ENCODE measurements around the gene KRT17.

DNA sequence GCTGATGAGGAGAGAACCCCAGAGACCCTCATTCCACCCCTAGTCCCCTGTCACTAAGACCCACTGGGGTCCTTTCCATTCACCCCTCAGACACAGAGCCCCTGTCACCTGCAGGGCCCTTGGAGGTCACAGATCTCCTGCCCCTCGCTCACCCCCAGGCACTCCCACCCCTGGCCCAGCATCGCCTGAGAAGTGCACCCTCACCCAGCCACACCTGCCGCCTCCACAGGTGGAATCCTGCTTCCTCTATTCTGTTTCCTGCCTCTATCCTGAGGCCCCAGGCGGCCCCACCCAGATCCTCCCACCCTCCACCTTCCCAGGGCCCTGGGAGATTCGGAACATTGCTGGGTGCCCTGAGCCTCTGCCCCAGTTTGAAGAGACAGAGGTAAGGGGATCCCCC, 13.8 kb upstream of the KRT17 start:
- TF ChIP-seq IRF2 (CRISPR knock-in tag; IDR thresholded peaks at IDR 0.05; ENCODE audit: borderline replicate concordance, low read depth) (no peak), RELA (CRISPR knock-in tag; IDR thresholded peaks at IDR 0.05; ENCODE audit: borderline replicate concordance) (no peak), NR3C1 (CRISPR knock-in tag; conservative IDR thresholded peaks at IDR 0.05; ENCODE audit: low read depth) (no peak), CREB1 (CRISPR knock-in tag; IDR thresholded peaks at IDR 0.05) (no peak), TEAD4 (CRISPR knock-in tag; IDR thresholded peaks at IDR 0.05) (no peak), ELF4 (CRISPR knock-in tag; IDR thresholded peaks at IDR 0.05; ENCODE audit: low read depth) (no peak), HMGA2 (CRISPR knock-in tag; IDR thresholded peaks at IDR 0.05) (no peak), JAZF1 (CRISPR knock-in tag; IDR thresholded peaks at IDR 0.05) (no peak), TP53 (CRISPR knock-in tag; IDR thresholded peaks at IDR 0.05) (no peak)
- TF ChIP-seq, protein P1, sequence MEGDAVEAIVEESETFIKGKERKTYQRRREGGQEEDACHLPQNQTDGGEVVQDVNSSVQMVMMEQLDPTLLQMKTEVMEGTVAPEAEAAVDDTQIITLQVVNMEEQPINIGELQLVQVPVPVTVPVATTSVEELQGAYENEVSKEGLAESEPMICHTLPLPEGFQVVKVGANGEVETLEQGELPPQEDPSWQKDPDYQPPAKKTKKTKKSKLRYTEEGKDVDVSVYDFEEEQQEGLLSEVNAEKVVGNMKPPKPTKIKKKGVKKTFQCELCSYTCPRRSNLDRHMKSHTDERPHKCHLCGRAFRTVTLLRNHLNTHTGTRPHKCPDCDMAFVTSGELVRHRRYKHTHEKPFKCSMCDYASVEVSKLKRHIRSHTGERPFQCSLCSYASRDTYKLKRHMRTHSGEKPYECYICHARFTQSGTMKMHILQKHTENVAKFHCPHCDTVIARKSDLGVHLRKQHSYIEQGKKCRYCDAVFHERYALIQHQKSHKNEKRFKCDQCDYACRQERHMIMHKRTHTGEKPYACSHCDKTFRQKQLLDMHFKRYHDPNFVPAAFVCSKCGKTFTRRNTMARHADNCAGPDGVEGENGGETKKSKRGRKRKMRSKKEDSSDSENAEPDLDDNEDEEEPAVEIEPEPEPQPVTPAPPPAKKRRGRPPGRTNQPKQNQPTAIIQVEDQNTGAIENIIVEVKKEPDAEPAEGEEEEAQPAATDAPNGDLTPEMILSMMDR (IDR thresholded peaks at IDR 0.05): no peak
- TF ChIP-seq, protein P2, sequence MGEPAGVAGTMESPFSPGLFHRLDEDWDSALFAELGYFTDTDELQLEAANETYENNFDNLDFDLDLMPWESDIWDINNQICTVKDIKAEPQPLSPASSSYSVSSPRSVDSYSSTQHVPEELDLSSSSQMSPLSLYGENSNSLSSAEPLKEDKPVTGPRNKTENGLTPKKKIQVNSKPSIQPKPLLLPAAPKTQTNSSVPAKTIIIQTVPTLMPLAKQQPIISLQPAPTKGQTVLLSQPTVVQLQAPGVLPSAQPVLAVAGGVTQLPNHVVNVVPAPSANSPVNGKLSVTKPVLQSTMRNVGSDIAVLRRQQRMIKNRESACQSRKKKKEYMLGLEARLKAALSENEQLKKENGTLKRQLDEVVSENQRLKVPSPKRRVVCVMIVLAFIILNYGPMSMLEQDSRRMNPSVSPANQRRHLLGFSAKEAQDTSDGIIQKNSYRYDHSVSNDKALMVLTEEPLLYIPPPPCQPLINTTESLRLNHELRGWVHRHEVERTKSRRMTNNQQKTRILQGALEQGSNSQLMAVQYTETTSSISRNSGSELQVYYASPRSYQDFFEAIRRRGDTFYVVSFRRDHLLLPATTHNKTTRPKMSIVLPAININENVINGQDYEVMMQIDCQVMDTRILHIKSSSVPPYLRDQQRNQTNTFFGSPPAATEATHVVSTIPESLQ (CRISPR knock-in tag; IDR thresholded peaks at IDR 0.05): no peak
- TF ChIP-seq, protein P3, sequence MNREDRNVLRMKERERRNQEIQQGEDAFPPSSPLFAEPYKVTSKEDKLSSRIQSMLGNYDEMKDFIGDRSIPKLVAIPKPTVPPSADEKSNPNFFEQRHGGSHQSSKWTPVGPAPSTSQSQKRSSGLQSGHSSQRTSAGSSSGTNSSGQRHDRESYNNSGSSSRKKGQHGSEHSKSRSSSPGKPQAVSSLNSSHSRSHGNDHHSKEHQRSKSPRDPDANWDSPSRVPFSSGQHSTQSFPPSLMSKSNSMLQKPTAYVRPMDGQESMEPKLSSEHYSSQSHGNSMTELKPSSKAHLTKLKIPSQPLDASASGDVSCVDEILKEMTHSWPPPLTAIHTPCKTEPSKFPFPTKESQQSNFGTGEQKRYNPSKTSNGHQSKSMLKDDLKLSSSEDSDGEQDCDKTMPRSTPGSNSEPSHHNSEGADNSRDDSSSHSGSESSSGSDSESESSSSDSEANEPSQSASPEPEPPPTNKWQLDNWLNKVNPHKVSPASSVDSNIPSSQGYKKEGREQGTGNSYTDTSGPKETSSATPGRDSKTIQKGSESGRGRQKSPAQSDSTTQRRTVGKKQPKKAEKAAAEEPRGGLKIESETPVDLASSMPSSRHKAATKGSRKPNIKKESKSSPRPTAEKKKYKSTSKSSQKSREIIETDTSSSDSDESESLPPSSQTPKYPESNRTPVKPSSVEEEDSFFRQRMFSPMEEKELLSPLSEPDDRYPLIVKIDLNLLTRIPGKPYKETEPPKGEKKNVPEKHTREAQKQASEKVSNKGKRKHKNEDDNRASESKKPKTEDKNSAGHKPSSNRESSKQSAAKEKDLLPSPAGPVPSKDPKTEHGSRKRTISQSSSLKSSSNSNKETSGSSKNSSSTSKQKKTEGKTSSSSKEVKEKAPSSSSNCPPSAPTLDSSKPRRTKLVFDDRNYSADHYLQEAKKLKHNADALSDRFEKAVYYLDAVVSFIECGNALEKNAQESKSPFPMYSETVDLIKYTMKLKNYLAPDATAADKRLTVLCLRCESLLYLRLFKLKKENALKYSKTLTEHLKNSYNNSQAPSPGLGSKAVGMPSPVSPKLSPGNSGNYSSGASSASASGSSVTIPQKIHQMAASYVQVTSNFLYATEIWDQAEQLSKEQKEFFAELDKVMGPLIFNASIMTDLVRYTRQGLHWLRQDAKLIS (CRISPR knock-in tag; IDR thresholded peaks at IDR 0.05; ENCODE audit: borderline replicate concordance): no peak
- TF ChIP-seq, protein P4, sequence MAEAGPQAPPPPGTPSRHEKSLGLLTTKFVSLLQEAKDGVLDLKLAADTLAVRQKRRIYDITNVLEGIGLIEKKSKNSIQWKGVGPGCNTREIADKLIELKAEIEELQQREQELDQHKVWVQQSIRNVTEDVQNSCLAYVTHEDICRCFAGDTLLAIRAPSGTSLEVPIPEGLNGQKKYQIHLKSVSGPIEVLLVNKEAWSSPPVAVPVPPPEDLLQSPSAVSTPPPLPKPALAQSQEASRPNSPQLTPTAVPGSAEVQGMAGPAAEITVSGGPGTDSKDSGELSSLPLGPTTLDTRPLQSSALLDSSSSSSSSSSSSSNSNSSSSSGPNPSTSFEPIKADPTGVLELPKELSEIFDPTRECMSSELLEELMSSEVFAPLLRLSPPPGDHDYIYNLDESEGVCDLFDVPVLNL (CRISPR knock-in tag; IDR thresholded peaks at IDR 0.05; ENCODE audit: borderline replicate concordance, low read depth): no peak
- TF ChIP-seq, protein P5, sequence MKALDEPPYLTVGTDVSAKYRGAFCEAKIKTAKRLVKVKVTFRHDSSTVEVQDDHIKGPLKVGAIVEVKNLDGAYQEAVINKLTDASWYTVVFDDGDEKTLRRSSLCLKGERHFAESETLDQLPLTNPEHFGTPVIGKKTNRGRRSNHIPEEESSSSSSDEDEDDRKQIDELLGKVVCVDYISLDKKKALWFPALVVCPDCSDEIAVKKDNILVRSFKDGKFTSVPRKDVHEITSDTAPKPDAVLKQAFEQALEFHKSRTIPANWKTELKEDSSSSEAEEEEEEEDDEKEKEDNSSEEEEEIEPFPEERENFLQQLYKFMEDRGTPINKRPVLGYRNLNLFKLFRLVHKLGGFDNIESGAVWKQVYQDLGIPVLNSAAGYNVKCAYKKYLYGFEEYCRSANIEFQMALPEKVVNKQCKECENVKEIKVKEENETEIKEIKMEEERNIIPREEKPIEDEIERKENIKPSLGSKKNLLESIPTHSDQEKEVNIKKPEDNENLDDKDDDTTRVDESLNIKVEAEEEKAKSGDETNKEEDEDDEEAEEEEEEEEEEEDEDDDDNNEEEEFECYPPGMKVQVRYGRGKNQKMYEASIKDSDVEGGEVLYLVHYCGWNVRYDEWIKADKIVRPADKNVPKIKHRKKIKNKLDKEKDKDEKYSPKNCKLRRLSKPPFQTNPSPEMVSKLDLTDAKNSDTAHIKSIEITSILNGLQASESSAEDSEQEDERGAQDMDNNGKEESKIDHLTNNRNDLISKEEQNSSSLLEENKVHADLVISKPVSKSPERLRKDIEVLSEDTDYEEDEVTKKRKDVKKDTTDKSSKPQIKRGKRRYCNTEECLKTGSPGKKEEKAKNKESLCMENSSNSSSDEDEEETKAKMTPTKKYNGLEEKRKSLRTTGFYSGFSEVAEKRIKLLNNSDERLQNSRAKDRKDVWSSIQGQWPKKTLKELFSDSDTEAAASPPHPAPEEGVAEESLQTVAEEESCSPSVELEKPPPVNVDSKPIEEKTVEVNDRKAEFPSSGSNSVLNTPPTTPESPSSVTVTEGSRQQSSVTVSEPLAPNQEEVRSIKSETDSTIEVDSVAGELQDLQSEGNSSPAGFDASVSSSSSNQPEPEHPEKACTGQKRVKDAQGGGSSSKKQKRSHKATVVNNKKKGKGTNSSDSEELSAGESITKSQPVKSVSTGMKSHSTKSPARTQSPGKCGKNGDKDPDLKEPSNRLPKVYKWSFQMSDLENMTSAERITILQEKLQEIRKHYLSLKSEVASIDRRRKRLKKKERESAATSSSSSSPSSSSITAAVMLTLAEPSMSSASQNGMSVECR (CRISPR knock-in tag; IDR thresholded peaks at IDR 0.05; ENCODE audit: borderline replicate concordance): no peak

Data from WTC11 (cell line).